Measurements from ENCODE around the gene TMEM207.

- no peak for TF ChIP-seq POLR2A (IDR thresholded peaks at IDR 0.05)
- peak; percentile 29 to 66 (median 51) for TF ChIP-seq CTCF (IDR thresholded peaks at IDR 0.05)
Observed at GRCh38 chr3:190384309-190384756, 65.4 kb downstream of the TMEM207 start.
